COLO829 (cell line): ENCODE results near the gene OXGR1.

Experiments
- DNase-seq: peaks from one replicate; pipeline ENCODE4 v3.0.0; 2012; ENCODE audit warnings: low spot score

Gene OXGR1

GRCh38 chr13:96963786-96964475 lies 30.3 kb downstream of the OXGR1 start:
- no peak for DNase-seq

GRCh38 chr13:96960379-96960778 lies 33.9 kb downstream of the OXGR1 start:
- DNase-seq: no peak

GRCh38 chr13:96958286-96958891 lies 35.9 kb downstream of the OXGR1 start:
- DNase-seq: no peak

GRCh38 chr13:96952595-96952994 lies 41.7 kb downstream of the OXGR1 start:
- DNase-seq: no peak

GRCh38 chr13:96948127-96948526 lies 46.1 kb downstream of the OXGR1 start:
- no peak for DNase-seq

- DNase-seq: no peak
Measured at GRCh38 chr13:96947343-96947910, 46.8 kb downstream of the OXGR1 start.

GRCh38 chr13:96946709-96947311 lies 47.5 kb downstream of the OXGR1 start:
- DNase-seq: no peak

- no peak for DNase-seq
Measured at GRCh38 chr13:96940961-96941360, 53.3 kb downstream of the OXGR1 start.

- no peak for DNase-seq
Measured at GRCh38 chr13:96935901-96936300, 58.4 kb downstream of the OXGR1 start.
